SH-SY5Y (cell line): ENCODE data around the gene BRD3.

Experiments
- GATA2 ChIP-seq: IDR thresholded peaks from 2 replicates; pipeline ENCODE4 v1.6.1; 2011; ENCODE audit warnings: mild to moderate bottlenecking, low read depth, low read length
- GATA3 ChIP-seq: IDR thresholded peaks from 2 replicates; pipeline ENCODE4 v1.6.1; 2011; ENCODE audit warnings: low read depth, mild to moderate bottlenecking, low read length, moderate library complexity

The BRD3 gene

GRCh38 chr9:134067904-134068743 lies at the start of gene BRD3:
Gene BRD3 (minus strand): TSS chr9:134068026. CDS start chr9:134053477, 14,549 bp downstream.
- TF ChIP-seq GATA2 (no peak), GATA3 (no peak)

- TF ChIP-seq GATA2 (no peak), GATA3 (no peak)
Measured at GRCh38 chr9:134112561-134112960, 44.7 kb upstream of the BRD3 start.

GRCh38 chr9:134111064-134111463 lies 43.2 kb upstream of the BRD3 start:
- no peak for TF ChIP-seq GATA2
- no peak for TF ChIP-seq GATA3

DNA sequence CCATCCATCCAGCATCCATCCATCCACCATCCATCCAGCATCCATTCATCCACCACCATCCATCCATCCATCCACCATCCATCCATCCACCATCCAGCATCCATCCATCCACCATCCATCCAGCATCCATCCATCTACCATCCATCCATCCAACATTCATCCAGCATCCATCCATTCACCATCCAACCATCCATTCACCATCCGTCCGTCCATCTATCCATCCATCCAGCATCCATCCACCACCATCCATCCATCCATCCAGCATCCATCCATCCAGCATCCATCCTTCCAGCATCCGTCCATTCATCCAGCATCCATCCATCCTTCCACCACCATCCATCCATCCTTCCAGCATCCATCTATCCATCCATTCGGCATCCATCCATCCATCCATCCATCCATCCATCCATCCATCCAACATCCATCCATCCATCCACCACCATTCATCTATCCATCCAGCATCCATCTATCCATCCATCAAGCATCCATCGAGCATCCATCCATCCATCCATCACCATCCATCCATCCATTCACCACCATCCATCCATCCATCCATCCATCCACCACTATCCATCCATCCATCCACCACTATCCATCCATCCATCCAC lies 35.7 kb upstream of the BRD3 start:
- TF ChIP-seq GATA3 (no peak), GATA2 (no peak)

- TF ChIP-seq GATA3, result no peak
- TF ChIP-seq GATA2, result no peak
Measured at GRCh38 chr9:134101623-134102149, 33.9 kb upstream of the BRD3 start.

GRCh38 chr9:134100040-134100439 lies 32.2 kb upstream of the BRD3 start:
- no peak for TF ChIP-seq GATA3
- no peak for TF ChIP-seq GATA2

- TF ChIP-seq GATA2 (no peak), GATA3 (no peak)
Measured at GRCh38 chr9:134099123-134099761, 31.4 kb upstream of the BRD3 start.

GRCh38 chr9:134089972-134090371 lies 22.1 kb upstream of the BRD3 start:
- TF ChIP-seq GATA2 (no peak), GATA3 (no peak)

DNA sequence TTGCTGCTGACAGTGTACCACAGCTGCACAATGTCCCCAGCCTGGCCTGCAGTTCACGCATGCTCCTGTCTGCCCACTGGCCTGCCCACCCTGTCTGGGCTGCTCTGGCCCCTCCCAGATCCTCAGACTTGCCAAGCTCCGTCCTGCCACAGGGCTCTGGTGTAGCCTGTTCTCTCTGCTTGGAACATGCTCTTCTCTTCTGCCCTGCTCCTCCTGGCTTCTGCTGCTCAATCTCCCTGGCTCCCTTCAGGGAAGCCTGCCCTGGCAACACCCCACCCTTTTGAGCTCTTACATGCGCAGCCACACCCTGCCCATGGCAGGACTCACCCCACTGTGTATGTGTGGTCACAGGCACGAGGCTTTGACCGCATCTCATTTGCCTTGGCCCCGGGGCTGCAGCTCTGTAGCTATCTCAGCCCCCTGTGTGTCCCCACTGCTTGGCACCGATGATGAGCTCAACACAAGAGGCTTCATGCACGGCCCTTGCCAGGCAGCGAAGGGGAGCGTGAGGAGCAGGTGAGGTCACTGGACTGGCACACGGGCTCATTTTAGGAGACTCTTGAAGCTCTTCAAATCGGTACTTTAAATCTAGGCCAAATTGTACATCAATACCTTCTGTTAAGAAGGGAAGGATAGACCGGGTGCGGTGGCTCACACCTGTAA lies 20.4 kb upstream of the BRD3 start:
- TF ChIP-seq GATA2 (no peak), GATA3 (no peak)

DNA sequence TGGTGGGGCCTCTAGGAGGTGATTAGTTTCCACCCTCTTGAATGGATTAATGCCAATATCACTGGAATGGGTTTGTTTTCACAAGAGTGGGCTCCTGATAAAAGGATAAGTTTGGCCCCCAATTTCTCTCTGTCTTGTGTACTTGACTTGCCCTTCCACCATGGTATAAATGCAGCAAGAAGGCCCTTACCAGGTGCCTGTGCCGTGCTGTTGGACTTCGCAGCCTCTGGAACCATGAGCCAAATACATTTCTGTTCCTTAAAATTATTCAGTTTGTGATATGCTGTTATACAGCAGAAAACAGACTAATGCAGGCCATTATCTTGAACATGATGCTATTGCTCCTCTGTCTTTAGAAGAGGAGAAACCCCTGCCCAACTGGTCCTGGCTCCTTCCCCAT lies 17.8 kb upstream of the BRD3 start:
- TF ChIP-seq GATA2, result no peak

DNA sequence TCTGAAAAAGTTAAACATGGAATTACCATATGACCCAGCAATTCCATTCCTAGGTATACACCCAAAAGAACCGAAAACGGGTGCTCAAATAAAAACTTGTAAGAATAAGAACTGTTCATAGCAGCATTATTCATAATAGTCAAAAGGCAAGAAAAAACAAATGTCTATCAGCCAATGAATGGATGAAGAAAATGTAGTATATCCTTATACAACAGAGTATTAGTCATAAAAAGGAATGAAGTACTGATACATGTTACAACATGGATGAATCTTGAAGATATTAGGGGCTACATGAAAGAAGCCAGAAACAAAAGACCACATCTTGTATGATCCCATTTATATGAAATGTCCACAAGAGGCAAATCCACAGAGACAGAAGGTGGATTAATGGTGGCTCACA lies 15.6 kb upstream of the BRD3 start:
- TF ChIP-seq GATA3, result no peak
- TF ChIP-seq GATA2, result no peak

DNA sequence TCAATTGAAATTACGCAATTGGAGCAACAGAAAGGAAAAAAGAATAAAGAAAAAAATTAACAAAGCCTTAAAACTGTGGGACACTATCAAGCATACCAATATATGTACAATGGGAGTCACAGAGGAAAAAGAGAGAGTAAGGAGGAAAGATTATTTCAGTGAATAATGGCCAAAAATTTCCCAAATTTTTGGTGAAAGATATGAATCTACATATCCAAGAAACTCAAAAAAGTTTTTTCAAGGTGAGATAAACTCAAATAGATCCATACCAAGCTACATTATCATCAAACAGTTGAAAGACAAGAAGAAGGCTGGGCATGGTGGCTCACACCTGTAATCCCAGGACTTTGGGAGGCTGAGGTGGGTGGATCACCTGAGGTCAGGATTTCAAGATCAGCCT lies 8.8 kb upstream of the BRD3 start:
- TF ChIP-seq GATA3 (no peak), GATA2 (no peak)

DNA sequence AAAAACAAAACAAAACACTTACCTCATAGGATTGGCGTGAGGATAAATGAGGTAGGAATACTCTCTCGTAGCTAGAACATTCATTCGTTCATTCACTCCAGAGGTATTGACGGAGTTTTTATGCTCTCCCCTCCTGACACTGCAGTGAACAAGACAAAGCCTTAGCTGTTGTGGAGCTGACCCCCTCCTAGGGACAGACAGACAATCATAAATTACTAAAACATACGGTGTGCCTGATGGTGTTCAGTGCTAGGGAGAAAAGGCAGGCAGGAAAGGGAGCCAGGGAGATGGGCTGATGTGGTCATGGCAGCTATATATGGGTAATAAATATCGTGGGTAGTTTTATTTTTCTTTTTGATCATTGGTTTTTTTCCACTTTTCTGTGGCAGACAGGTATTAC lies 5.7 kb upstream of the BRD3 start:
- TF ChIP-seq GATA3, result no peak
- TF ChIP-seq GATA2, result no peak

DNA sequence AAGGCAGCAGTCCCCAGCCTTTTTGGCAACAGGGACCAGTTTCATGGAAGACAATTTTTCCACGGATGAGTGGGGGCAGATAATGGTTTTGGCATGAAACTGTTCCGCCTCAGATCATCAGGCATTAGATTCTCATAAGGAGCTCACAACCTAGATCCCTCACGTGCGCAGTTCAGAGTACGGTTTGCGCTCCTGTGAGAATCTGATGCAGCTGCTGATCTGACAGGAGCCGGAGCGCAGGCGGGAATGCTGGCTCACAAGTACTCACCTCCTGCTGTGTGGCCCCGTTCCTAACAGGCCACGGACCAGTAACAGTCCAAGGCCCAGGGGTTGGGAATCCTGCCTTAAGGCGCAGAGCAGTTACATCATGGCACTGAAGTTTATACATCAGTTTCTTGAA lies 3.3 kb upstream of the BRD3 start:
- TF ChIP-seq GATA3, result no peak
